NCI-H1694 (cell line): ENCODE results near the gene ETS1.

Experiments
- DNase-seq: peaks from one replicate; lab custom pipeline; 2025; lab: John Stamatoyannopoulos, UW

The ETS1 gene

DNA sequence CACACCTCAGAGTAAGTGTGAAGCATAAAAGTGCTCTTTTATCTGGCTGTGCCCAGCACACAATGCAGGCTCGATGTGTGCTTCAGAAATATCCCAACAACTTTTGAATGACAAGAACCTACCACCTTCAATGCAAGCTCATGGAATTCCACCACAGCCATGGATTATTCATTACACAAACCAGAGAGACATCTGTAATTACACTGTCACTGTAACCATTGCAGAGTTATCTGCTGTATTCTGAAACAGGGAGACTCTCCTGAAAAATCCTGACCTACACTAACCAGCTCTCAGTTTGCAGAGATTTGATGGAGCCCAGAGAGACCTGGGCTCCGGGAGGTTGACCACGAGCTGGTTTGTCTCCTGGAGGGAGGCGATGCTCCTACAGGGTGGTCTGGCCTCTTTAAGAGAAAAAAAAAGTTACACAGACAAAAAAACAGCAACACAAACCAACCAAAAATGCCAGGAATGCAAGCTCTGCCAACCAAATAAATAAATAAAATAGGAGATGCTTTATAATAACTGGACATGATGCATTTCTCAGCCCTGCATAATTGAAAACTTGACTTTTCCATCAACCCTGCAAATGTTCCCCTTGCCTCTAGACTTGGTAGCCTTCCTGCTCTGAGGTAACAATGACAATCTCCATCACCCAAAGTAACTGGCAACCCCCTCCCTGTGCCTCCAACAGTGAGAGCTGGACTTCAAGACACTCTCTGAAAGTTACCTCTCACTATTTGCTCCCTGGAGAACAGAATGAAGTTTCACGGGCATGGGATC is 69.7 kb downstream of the ETS1 start:
- DNase-seq = no peak

DNA sequence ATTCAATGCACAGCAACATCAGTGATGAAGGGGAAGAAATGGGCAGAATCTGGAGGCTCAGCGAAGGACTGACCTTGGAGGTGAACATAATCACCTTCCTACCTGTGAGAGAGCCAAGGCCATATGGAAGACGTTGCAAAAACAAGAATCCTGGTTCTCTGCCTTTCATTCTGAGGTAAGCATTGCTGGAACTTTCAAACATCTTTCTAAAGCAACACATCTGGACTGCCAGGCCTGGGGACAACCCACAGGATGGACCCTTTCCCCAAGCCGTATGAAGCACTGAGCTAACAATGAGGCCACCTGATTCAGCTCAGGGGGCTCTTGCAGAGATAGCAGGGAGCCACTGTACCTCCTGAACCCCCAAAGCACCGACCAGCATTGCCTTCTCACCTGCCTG is 70.5 kb downstream of the ETS1 start:
- DNase-seq = no peak

DNA sequence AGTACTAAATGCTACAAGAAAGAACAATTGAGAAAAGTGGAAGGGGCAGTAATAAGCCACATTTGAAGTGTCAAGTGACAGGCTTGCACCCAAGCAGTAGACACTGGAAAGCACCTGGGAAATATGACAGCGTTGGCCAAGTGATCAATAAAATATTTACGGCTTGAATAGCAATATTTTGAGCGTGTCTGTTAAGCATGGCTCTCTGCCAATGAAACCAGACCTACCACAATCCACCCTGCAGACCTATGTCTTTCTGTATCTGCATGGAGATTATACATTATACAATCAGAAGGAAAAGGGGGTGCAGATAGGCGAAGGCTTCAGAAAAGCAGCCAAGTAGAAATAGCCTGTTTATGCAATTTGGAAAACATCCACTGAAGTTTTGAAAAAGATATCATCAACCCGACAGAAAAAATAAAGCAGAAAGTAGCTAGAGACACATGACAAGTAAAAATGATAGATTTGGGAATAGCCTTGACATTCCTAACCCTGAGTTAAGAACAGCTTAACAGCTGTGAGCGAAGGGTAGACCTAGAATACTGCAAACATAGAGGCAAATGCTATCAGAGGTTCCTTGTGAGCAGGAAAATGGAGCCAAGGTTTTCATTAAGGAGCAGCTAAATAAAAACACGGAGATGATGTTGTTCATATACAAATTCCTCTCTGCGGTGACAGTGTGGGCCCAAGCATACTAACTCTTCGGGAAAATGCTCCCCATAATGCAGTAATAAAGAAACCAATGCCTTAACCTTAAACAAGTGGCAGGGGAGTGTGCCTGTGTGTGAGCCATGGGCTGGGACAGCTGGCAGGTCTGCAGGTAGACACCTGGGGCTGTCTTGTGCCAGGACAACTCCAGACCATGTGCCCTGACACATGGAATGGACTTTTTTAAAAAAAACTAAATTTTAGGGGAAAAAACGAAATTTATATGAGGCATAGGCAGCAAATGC is 71.3 kb downstream of the ETS1 start:
- DNase-seq = no peak

- DNase-seq = no peak
These were observed 72.3 kb downstream of the ETS1 start for GRCh38 chr11:128515086-128515485.

DNA sequence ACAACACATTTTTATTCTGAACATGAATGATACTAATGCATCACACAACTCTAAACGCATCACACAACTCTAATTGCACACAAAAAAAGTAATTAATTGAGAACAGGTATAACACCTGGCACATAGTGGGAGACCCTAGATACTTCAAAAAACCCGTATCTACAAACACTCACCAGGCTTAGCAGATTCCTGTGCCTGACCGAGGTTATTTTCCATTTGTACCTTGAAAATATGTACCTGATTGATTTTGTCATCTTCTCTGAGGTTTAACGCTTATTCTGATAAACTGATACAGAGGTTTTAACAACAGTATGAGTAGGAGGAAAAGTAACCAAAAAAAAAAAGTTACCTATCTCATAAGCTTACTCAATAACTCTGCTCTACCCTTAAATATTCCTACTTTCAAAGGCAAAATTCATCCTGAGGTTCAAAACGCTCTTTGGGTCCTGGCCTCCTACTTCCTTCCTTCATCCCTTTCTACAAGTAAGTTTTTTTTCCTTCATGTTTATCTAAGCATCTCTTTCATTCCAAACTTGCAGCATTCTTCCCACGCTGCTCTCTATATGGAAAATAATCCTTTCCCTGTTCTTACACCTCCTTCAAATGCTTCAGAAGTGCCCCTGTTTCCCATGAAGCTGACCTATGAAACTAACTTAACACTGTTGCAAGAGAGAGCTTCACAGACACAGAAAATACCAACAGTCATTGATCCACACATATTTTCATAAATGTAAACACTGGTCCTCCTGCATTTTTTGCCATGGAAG is 73.3 kb downstream of the ETS1 start:
- DNase-seq = no peak

DNA sequence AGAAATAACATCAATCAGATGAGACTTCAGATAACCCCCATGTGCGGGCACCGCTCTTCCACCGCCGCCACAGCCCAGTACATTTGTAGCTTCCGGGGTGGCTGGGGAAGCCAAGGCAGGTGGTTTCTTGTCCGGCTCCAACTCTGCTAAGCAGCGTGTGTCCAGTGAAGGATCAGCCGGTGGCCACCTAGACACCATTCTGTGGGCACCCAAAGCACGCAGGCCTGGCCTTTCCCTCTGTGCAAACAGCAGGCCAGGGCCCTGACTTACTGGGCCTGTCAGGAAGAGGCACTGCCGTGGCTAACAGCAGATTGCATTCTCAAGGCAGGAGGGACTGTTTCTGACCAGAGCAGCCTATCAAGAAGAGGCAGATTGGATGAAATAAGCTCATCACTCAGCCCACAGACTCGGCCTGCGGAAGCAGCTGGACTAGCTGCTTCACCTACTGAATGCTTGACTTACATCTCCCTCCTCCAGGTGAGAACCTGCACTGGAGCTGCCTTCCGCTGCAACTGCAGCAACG is 74.8 kb downstream of the ETS1 start:
- no peak for DNase-seq

- no peak for DNase-seq
These were observed 75.6 kb downstream of the ETS1 start for GRCh38 chr11:128511712-128512111.

DNA sequence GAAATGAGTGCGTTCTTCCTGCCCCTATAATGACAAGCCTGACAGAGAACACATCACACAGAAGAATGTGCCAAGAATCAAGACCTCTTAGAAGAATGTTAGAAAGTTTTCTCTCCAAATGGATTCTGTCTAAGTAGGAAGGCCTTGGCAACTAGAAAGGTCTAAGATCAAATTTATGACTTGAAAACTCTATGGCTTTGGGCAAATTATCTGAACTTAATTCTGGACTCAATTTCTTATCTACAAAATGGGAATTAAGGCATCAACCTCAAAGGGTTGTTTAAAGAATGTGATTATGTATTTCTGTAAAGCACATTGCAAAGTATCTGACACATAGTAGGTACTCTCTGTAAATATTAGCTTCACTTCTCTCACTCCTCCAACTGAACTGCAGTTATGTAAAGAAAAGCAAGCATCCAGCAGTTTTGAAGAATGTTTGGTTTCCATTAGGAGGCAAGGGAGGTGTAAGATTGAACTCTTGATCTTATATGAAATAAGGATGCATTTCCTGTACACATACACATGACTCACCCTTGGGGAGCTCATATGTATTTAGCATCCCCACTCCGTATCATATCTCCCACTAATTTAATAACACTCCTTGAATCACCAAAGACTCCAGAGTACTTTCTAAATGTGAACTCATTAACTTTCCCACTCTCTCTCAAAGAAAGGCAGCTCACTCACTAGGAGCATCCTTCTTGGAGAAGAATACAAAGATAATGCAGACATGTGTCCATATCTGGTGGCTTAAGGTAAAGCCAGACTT is 77.6 kb downstream of the ETS1 start:
- no peak for DNase-seq

- no peak for DNase-seq
These were observed 78.4 kb downstream of the ETS1 start for GRCh38 chr11:128508770-128509510.

DNA sequence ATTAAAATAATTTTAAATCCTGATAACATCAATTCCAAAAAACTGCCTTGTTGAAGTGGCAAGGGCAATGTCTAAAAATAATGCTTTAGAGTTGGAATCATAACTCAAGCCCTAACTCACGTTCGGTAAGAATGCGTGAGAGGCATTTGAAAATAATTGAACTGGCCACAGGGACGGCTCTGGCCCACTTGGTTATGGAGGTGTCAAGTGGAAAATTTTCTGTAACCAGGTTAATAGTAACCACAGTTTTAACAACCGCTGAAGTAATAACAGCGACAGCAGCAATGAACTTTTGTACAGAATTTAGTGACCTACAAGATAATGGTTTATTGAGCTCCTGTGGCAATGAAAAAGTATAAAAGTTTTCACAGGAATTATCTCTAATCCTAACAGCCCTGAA is 79.4 kb downstream of the ETS1 start:
- no peak for DNase-seq

DNA sequence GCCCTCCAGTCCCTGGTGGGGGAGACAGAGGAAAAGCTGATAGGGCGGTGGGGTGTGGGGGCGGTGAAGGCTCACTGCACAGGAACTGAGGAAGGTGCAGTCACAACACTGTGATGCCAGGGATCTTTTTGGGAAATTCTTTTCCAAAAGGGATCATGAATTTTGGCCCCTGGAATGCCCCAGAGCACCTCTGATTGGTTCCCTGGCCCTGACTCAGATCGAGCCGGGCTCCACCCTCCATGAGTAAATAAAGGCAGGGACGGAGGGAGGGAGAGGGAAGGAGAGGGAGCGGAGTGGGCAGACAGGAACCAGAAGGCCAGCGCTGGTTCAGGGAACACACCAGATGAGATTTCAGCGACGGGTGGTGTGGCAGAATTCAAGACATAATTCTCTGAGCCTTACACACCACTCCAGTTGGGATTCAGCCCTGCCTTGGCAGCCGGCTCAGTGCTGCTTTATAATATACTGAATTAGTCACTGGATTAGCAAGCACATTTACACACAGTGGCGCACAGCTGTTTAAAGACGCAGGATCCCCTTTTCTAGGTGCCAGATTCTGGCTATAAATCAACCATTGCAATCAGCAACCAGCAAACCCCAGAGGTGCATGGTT is 80.3 kb downstream of the ETS1 start:
- no peak for DNase-seq

GRCh38 chr11:128506356-128506755 is 81.0 kb downstream of the ETS1 start:
- no peak for DNase-seq

- no peak for DNase-seq
These were observed 81.8 kb downstream of the ETS1 start for GRCh38 chr11:128505449-128506065.

DNA sequence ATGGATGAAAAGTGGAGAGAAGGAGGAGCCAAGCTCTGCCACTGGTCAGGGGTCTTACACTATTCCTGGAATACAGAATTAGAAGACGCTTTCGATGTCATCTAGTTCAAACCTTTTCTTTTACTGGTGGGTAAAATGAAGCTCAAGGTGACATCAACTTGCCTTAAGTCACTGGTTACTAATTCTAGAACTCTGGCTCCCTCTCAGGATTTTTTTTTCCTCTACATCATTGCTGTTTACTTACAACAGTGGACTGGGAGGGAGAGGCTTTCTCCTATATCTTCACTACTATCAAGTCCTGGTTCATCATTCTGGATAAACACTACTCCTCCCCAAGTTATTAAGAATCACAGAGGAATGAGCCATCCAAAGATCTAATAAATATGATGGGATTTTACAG is 82.9 kb downstream of the ETS1 start:
- no peak for DNase-seq

DNA sequence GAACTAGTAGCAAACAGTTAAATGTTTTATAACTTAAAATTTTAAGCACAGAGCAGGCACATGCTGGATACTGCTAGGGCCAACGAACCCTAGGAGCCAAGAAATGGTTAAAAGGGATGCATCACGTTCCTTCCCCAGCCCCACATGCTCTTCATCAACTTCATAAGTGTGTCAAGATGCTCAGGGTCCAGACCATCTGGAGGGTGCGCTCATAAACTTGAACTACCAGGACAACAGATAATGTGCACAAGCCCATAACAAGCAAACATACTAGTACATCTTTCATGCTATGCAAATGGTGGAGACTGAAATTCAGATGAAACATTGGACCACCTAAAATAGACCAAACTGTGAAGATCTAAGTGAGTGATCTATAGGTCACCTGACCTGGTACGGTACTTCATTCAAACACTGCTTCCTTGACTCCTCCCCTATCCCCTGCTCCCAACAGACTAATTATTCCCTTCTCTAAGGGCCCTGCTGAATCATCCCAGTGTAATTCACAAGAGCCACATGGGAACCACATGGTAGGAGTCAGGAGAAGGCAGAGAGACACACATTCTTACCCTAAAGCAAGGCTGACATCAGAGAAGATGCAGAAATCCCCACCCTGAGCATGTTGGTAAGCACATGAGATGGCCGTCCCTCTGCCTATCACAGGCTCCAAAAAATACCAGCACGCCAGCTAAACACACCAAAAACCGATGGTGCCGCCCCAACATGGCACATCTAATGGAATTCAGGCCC is 83.9 kb downstream of the ETS1 start:
- no peak for DNase-seq

GRCh38 chr11:128502726-128503125 is 84.6 kb downstream of the ETS1 start:
- no peak for DNase-seq

DNA sequence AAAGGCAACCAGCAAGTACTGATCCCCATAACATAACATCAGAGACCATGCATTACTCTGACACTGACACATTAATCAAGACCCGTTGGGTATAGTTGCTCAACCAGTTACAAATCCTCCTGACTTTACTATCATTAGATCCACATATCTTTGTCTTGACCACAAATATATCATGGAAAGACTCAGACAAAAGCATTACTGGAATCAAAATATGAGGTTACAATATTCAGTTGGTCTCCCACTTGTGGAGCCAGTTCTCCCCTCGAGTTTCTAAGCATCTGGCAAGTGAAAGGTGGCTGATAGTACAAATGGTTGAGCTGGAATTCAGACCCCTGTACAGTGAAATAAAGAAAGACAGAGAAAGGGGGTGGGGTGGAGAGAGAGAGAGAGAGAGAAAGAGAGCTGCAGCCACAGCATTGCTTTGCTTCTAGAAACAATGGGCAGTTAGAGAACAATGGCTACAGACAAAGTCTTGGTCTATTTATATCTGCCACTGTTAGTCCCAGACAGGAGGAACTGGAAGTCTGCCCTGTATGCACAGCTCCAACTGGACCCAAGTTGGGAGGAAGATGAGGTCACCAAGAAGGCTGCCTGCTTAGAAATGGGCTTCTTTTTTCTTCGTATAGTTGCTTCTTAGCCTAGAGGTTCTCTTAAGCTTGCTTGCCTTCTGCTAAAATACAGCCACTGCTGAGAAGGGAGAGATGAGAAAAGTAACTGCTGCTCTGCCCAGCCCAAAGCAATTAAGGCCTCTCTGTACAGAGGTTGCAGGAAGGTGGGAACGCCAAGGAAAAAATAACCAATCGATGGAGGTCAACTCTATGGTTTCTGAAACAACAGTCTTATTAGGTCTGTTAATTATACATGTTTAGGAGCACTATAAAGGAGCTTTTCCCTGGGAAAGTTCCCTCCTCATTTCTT is 85.5 kb downstream of the ETS1 start:
- no peak for DNase-seq

DNA sequence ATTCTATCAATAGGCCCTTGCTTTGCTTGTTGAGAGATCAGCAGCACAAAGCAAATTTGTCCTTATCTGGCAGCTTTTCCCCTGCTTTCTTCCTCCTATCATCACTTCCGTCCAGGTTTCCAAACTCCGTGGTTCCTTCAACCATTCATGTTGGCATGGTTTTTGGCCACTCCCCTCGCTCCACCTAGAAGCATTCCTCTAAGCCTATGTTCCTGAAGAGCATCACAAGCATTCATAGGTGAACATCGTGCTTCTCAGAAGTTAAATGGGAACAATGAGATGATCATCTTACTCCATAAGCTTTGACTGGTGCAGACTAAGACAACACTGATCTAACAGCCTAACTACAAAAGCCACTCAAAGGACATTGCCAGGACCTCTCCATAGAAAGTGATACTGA is 86.3 kb downstream of the ETS1 start:
- no peak for DNase-seq
